Thoracic aorta (tissue), 2 donors: ENCODE results near the gene TRPM3. TPM values are rescaled to one million over a fixed set of nuclear protein-coding genes. Genes with fewer than 3 reads are reported as not detected.
A peak's percentile ranks its signal among the peaks of the same experiment; 100 is the strongest.

Experiments
- ATAC-seq: fragments of 150-250 bp; one replicate; pipeline ENCODE4 v1.8.0; 2017; ENCODE audit warnings: low read depth; ENCODE audit not compliant: insufficient number of reproducible peaks, low FRiP score
- DNase-seq: peaks from one replicate; pipeline ENCODE4 v3.0.0-alpha.2; 2020; ENCODE audit warnings: low spot score
- H3K27ac ChIP-seq, 2 donors: fragments of 200-600 bp; sonication (generic); 1 replicate in 1 of 2; 2 replicates in 1 of 2; pipeline ENCODE4 v1.5.1; 2016; ENCODE audit warnings: mild to moderate bottlenecking in 2 of 2, moderate library complexity in 2 of 2
- H3K27me3 ChIP-seq: fragments of 200-600 bp; sonication (generic); replicated peaks from 2 replicates; pipeline ENCODE4 v1.6.0; 2016; ENCODE audit warnings: mild to moderate bottlenecking; ENCODE audit not compliant: insufficient read depth
- H3K36me3 ChIP-seq: fragments of 200-600 bp; sonication (generic); one replicate; pipeline ENCODE4 v1.5.1; 2016
- H3K4me1 ChIP-seq, 2 donors: fragments of 200-600 bp; sonication (generic); 1 replicate in 1 of 2; 2 replicates in 1 of 2; pipeline versions ENCODE4 v1.5.1 to v1.6.0; 2016; ENCODE audit warnings: low read depth in 2 of 2, mild to moderate bottlenecking in 1 of 2; ENCODE audit not compliant: control insufficient read depth in 1 of 2
- H3K4me3 ChIP-seq: fragments of 200-600 bp; sonication (generic); 2 replicates; pipeline ENCODE4 v1.5.1; 2016; ENCODE audit warnings: mild to moderate bottlenecking
- H3K9me3 ChIP-seq: fragments of 200-600 bp; sonication (generic); 2 replicates; pipeline ENCODE4 v1.5.1; 2016
- CTCF ChIP-seq: fragments of 200-600 bp; sonication (generic); IDR thresholded peaks from one replicate; pipeline ENCODE4 v1.5.1; 2019; ENCODE audit warnings: antibody characterized with exemption
- total RNA-seq, 2 donors: library from RNA; depleted of rRNA; stranded (reverse); fragments of >200 nt; gene quantifications; one replicate each; pipeline versions ENCODE4 v1.1.0 to v1.2.3, GENCODE V29; 2016

Gene TRPM3
- total RNA-seq, 2 donors from 2014 or later, result 2.1 to 5.0 TPM

GRCh38 chr9:70580606-70581195 lies 540.7 kb downstream of the TRPM3 start:
- no peak overlapping the region for H3K27ac ChIP-seq
- DNase-seq, result no peak
- no peaks in the 10 kb centered on the region for H3K9me3 ChIP-seq
- H3K4me3 ChIP-seq, result no peak overlapping the region
- no peak for TF ChIP-seq CTCF
- no peaks in the 10 kb centered on the region for H3K27me3 ChIP-seq
- ATAC-seq, result no peak
- peaks cover 11 to 21% of the 10 kb centered on the region in 2 donors for H3K4me1 ChIP-seq
- no peaks in the 10 kb centered on the region for H3K36me3 ChIP-seq

- Histone ChIP-seq H3K4me3 (no peak overlapping the region), H3K27me3 (no peaks in the 10 kb centered on the region), H3K9me3 (no peaks in the 10 kb centered on the region), H3K27ac (no peak overlapping the region), H3K4me1 (peaks cover 6 to 19% of the 10 kb centered on the region in 2 donors), H3K36me3 (no peaks in the 10 kb centered on the region)
- TF ChIP-seq CTCF, result no peak
- DNase-seq, result no peak
- no peak for ATAC-seq
Measured at GRCh38 chr9:70579686-70580085, 541.7 kb downstream of the TRPM3 start.

GRCh38 chr9:70578720-70579119 lies 542.7 kb downstream of the TRPM3 start:
- Histone ChIP-seq H3K36me3 (no peaks in the 10 kb centered on the region), H3K27ac (no peak overlapping the region), H3K4me3 (no peak overlapping the region), H3K4me1 (peaks cover 9 to 26% of the 10 kb centered on the region in 2 donors), H3K9me3 (no peaks in the 10 kb centered on the region), H3K27me3 (no peaks in the 10 kb centered on the region)
- no peak for ATAC-seq
- no peak for DNase-seq
- no peak for TF ChIP-seq CTCF

- TF ChIP-seq CTCF, result no peak
- H3K9me3 ChIP-seq, result no peaks in the 10 kb centered on the region
- no peak for ATAC-seq
- H3K4me3 ChIP-seq, result no peak overlapping the region
- no peak for DNase-seq
- H3K4me1 ChIP-seq, result peaks cover 14 to 33% of the 10 kb centered on the region in 2 donors
- no peaks in the 10 kb centered on the region for H3K27me3 ChIP-seq
- H3K27ac ChIP-seq, result no peak overlapping the region
- H3K36me3 ChIP-seq, result no peaks in the 10 kb centered on the region
Measured at GRCh38 chr9:70577671-70578070, 543.8 kb downstream of the TRPM3 start.

GRCh38 chr9:70576116-70576515 lies 545.3 kb downstream of the TRPM3 start:
- no peak for ATAC-seq
- no peak for DNase-seq
- Histone ChIP-seq H3K4me1 (peaks cover 14 to 33% of the 10 kb centered on the region in 2 donors), H3K9me3 (no peaks in the 10 kb centered on the region), H3K36me3 (no peaks in the 10 kb centered on the region), H3K27ac (peak overlapping the region in 1 of 2 donors; percentile 69), H3K4me3 (no peak overlapping the region), H3K27me3 (no peaks in the 10 kb centered on the region)
- no peak for TF ChIP-seq CTCF
